Globus pallidus (tissue), 1 donor: ENCODE measurements around the gene EPS8.

Experiments
- DNase-seq: peaks from one replicate; pipeline ENCODE4 v3.0.0-alpha.2; 2015; ENCODE audit warnings: low spot score

The EPS8 gene

DNA sequence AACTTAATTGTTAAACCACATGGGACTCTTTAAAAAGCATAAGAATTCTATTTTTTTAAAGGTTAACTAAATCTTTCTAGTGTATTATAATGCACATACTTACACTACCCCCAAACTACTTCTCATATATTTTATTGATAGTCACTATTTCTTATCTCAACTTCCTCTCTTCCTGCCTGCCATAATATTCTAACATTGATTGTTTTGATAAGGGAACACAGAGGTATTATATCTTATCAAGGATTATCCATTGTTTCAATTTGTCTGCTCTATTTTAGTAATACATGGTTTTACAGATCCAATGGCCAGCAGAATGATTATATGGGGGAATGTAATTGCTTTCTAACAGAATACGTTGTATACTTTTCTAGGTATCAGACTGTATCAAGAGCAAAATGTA lies 98.9 kb downstream of the EPS8 start:
- no peak for DNase-seq

GRCh38 chr12:15689751-15690191 lies 99.4 kb downstream of the EPS8 start:
- no peak for DNase-seq

DNA sequence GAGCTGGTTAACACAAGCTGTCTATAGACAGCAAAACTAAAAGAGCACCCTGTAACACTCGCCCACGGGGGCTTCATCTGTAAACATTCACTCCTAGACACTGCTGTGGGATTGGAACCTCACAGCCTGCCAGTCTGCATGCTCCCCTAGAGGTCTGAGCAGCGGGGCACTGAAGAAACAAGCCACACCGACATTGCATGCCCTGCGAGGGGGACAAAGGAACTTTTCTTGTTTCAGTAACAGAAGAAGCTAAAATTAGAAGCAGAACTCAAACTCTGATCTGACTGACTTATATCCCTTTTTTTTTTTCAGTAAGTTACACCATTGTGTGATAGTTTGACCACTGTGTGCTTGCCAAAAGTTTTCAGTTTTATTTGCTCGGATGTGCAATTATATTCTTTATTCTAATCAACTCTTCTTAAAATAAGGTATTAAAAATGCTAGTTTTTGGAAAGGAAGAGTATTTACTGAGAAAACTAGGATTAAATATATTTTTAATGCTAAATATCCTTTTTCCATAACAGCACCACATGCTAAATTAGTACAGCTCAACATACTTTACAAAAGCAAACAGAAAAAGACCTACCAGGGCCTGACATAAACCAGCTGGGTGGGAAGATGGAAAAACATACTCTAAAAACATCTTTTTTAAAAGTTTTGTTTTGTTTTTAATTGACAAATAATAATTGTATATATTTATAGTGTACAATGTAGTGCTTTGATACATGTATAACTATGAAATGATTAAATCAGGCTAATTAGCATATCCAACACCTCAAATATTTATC lies 100.2 kb downstream of the EPS8 start:
- peak; percentile 72 for DNase-seq

DNA sequence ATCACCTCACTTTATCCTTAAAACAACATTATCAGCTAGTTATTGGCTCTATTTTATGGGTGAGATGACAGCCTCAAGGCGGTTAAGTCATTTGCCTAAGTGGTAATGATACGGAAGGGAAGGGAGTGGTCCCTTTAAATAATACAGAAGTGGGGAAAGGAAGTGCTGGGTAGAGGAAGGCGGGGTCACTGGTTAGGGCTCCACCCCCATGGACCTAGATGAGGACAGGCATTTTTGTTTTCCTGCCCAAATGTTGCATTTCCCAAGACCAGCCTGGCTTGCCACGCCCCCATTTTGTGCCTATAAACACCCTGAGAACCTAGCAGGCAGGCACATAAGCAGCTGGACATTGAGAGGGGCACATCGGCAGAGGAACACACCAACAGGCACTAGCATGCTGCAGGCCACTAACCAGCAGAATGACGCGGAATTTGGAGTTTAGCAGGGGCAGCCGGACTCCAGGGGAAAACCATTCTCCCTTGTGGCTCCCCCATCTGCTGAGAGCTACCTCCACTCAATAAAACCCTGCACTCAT lies 100.9 kb downstream of the EPS8 start:
- DNase-seq = peak; percentile 89

DNA sequence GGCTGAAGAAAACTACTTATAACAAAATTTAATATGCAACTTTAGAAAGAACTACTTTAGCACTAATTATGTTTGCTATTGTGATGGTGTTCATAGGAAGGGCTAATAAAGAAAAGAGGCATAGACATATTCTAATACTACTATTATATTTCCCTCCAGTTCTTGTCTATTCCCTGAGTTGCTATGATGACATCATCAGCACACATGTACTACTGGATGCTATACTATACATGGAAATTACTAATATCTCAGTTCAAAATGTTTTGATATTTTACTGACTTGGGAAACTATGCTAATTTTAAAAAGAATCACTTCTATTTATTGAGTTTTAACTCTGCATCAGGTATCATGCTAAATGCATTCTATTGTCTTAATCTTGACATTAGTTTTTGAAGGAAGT lies 101.6 kb downstream of the EPS8 start:
- no peak for DNase-seq

DNA sequence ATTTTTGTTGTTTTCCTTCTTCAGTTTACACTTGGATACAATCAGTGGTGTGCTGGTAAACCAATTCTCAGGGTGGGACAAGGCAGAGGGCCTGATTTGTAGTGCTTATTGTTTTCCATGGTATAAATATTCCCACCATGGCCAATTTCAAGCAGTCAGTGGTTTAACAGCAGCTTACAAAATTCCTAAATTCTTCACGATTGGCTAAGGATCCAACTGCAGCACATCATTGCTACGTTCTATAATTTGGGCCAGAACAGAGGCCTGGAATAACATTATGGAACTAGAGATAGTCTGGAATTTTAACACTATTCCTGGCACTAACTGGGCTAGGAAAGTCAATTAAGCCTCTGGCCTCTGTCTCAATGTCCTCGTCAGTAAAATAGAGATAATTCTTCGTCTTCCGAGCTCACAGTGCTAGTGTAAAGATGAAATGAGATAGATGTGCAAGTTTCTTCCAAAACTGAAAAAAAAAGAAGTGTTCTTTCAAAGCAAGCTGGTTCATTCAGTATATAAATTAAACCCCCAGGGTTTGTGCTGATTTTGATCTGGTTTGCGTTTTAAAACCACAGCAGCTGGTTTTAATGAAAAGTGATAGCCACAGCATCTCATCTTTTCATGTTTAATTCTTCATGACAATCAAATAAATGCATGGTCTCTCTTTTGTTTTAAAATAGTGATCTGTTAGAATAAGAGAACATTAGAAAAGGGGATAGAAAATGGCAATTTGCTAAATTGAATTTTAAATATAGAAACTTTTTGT lies 104.1 kb downstream of the EPS8 start:
- DNase-seq = no peak

GRCh38 chr12:15682826-15683225 lies 106.4 kb downstream of the EPS8 start:
- no peak for DNase-seq

GRCh38 chr12:15679151-15679550 lies 110.0 kb downstream of the EPS8 start:
- no peak for DNase-seq

- DNase-seq = no peak
These were observed 111.4 kb downstream of the EPS8 start for GRCh38 chr12:15677726-15678201.

DNA sequence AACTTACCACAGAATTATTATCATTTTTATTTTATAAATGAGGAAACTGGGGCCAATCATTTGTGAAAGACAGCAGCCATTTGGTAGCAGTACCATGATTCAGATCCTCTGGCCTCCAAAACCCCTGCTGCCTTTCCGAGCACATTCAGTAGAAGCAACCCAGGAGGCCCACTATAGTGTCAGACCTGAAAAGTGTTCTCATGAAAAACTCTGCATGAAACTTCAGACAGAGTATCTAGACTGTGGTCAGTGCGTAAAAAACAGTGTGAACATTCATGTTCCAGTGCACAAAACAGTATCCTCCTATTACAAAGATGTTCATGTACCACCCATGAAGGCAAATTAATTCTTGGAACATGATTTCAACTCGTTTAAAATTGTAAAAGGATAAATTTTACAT lies 112.0 kb downstream of the EPS8 start:
- no peak for DNase-seq

GRCh38 chr12:15672671-15673270 lies 116.4 kb downstream of the EPS8 start:
- DNase-seq = no peak

- no peak for DNase-seq
These were observed 118.4 kb downstream of the EPS8 start for GRCh38 chr12:15670756-15671155.

DNA sequence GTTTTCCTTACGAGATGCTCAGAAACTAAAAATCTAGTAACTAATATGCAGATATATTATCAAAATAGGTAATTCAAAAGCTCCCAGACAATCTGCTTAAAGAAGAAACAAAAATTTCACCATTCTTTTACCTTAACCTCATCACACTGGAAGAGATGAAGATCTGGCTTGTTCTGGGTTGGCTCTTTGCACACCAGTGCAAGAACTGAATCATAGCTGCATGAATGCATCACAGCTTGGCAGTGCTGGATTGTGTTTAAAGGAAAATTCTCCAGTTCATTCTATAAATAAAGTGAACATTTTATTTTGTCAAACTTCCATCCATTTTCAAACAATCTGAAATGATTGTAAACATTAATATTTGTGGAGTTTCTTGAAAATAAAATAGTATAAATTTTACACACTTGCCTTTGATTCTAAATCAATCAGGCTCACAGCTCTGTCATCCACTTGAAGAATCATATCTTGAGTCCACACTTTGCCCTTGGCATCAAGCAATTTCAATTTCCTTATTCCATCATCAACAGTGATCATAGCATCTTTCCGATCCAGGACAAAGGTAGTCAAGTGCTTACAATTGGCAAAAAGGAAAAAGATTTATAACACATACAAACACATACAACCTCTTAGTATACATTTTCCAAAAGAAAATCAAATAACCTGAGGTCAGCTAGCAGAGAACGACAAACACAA lies 119.8 kb downstream of the EPS8 start:
- no peak for DNase-seq

GRCh38 chr12:15664491-15664890 lies 124.7 kb downstream of the EPS8 start:
- DNase-seq = no peak

DNA sequence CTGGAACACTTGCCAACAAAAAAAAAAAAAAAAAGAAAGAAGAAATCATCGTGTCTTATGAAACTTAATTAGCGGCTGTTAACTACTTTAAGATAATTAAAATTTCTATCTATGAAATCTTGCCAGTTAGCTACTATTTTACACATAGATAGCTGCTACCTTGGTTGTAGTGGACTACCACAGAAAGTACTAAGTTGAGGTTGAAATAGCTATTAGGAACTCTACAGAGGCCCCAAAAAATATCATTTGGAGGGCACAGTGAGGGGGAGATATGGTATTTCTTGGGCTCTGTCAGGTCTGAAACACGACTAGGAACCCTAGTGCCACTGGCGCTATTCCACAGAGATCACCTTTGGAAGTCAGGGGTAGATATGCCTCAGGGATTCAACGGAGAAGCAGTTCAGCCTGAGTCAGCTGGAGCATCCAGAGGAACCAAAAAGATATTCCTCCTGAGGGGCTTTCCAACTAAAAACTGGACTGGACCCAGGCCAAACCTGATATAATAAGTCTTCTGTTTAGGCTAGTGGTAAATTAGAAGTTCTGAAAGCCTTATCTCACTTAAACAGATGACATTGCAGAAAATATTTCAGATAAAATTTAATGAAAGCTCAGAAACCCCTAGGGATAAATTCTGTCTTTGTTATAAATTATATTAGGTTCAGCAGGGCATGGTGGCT lies 126.1 kb downstream of the EPS8 start:
- no peak for DNase-seq

- no peak for DNase-seq
These were observed 126.7 kb downstream of the EPS8 start for GRCh38 chr12:15662303-15662980.

DNA sequence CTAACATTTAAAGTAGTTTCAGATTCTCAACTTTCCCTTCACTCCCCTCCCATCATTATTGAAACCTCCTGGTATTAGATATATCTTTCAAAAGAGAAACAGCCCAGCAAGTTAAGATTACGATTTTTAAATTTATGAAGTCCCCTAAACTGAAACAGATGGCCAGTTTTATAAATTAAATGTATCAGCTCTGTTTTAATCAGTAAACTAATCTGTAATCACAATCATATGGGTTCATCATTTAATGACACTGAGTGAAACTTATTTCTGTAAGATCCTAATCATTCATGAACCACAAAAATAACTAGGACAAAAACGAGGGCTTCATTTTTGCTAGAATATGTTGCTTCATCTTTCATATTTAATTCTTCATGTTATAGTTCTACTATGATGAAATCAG lies 137.8 kb downstream of the EPS8 start:
- DNase-seq = no peak

DNA sequence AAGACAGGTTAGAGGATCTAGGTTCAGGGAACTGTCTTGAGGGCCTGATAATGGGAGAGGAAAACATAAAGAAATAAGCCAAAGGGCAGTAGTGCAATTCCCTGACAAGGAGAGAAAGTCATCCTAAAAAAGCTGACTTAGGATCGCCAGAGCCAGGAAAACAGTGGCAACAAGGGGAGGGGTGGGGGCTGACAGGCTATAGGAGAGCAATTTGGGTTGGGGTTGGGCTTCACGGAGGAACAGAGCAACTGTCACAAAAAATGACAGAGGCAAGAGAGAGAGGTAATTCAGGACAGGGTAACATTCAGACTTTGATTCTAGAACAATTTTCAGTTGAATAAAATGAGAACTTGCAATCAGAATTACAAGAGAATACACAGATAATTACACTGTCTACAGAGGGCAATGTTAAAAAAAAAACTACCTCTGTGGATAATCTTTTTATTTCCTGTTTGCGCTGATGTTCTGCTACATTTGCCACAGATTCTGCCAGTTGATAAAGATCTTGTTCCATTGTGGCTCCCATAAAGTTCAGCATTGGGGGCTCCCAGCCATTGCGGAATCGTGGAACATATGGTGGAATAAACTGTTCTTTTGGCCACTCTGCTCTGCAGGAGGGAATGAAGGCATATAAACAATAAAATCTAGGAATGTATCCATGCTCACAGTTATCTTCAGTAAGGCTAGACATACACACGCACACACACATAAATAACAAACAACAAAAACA lies 138.6 kb downstream of the EPS8 start:
- no peak for DNase-seq

GRCh38 chr12:15649347-15649746 lies 139.8 kb downstream of the EPS8 start:
- DNase-seq = no peak

DNA sequence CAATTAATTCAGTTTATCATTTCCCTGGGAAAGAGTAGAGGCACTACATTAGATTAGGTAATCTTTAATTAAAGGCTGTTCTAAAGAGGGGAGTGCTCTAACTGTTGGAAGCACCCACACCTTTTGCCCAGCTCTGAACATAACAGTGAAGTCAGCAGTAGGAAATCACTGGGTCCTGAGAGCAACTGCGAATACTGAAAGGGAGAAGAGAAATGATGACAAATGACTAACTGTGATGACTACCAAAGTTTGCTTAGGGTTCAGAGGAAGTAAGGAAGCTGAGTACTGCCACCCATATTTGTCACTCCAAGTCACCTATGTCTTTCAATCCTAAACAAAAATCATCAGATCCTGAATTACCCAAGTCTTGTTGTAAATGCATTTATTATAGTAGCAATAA lies 140.6 kb downstream of the EPS8 start:
- no peak for DNase-seq
